GM18858 (cell line): ENCODE measurements around the gene MPZL1.
A peak's percentile ranks its signal among the peaks of the same experiment; 100 is the strongest.

Experiments used
- ATAC-seq: cut with Tn5 transposase; IDR thresholded peaks from one replicate; pipeline ENCODE4 v1.9.1; 2021; ENCODE audit not compliant: unreplicated experiment

Gene MPZL1

DNA sequence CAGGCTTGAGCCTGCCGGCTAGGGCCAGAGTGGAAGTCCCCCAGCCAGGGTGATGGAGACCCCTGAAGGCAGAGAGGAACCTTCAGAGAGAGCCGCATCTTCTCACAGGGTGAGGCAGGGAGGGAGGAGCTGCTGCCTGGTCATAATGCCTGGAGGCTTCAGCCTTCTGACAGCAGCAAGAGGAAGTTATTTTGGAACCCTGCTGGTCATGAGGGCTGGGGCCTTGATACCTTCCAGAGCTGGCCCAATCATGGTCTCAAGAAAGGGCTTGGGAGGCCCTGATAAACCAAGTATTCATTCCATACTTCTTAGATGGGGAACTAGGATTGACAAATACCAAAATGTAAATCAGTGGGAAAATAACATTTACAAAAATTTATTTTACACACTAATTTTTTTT is 26.6 kb upstream of the MPZL1 start:
- ATAC-seq = no peak

DNA sequence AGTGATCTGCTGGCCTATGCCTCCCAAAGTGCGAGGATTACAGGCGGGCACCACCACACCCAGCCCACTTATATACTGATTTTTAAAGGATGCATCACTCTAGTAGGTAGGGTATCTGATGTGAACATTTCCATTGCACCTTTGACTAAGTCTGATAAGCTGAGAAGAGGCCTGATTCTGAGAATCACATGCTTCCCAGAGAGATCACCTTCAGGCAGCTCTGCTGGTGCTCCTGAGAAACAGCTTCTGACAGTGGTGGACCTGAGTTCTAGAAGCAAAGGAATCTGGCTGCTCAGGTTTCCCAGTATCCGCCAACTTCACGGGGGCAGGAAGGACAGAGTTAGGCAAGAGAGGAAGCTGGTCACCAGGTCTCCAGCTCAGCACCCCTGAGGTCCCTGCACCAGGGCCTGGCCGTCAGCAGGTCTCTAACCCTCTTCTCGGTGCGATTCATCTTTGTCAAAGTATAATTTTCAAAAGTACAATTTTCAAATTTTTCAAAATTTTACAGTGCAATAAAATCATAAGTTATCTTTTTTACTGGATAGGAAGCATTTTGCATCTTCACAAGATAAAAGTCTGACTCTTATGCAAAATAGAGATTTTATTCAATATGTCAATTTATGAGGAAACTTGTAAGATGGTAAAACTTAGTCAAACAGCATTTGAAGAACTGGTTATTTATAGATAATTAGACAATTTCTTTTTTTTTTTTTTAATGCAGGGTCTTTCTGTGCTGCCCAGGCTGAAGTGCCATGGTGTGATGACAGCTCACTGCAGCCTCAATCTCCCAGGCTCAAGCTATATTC is 25.8 kb upstream of the MPZL1 start:
- no peak for ATAC-seq

GRCh38 chr1:167697667-167698141 is 24.1 kb upstream of the MPZL1 start:
- ATAC-seq = no peak

DNA sequence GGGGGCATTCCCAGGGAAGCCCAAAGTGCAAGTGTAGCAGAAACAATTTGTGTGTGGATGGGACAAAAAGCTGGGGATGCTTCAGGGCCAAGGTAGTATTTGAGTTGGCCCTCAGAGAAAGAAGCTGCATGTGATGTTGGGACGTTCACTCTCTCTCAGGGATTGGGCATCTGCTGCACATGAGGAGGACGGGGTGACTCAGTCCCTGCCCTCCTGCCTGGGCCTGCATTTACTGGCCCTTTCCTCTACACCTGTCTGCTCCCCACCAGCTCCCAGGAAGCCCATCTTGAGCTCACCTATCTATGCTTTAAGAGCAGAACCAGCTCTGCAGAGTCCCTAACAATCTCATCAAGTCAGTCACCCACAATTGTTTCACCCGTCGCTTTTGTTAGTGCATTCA is 23.5 kb upstream of the MPZL1 start:
- ATAC-seq = no peak

- no peak for ATAC-seq
Observed at GRCh38 chr1:167701510-167701909, 20.3 kb upstream of the MPZL1 start.

DNA sequence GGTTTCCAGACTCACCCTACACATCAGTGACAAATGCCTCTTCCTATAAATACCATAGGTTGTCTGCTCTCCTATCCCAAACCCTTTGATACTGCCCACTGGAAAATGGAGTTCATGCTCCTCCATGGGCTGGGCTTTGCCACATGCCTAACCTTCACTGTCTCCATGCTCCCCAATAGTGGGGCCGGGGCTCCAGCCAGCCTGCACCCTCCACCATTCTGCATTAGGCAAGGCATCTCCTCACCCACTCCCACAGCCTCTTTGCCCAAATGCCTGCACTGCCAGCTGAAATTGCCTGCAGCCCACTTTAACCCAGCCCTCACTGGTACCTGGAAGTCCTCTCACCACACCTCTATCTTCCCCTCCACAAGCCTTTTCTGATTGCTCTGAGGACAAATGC is 18.2 kb upstream of the MPZL1 start:
- no peak for ATAC-seq

- ATAC-seq = no peak
Observed at GRCh38 chr1:167704715-167705114, 17.1 kb upstream of the MPZL1 start.

DNA sequence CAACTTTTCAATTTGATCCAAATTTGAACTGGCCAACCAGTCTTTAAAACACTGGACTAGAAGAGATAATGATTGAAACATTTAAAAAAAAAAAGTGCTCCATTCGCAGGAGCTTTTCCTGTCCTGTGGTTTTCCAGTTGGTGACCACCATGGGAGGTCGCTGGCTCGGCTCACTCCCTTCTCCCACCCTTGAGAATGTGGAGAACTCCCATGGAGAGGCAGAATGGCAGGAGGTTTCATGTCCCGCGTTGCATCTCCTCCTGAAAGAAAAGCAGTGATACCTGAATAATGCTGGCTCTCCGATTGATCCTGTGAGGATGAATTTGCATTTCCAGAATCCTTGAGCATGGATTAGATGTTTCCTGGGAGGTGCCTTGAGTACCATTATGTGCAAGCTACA is 16.5 kb upstream of the MPZL1 start:
- no peak for ATAC-seq

DNA sequence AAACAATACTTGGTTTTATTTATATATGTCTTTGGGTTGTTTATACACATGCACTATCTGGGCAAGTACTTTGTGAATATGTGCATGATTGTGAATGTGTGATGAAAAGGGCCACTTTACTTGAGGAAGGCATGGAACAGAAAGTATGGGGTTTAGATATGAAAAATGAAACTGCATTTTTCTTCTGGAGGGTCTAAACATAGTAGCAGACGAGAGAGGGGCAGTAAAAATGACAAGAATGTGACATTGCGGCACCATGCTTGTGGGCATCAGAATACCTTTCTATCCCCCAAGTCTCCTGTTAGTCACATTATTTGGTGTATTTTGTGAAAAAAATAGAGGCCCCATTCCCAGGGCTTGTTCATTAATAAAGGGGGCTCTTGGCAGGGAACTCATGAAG is 15.4 kb upstream of the MPZL1 start:
- no peak for ATAC-seq

DNA sequence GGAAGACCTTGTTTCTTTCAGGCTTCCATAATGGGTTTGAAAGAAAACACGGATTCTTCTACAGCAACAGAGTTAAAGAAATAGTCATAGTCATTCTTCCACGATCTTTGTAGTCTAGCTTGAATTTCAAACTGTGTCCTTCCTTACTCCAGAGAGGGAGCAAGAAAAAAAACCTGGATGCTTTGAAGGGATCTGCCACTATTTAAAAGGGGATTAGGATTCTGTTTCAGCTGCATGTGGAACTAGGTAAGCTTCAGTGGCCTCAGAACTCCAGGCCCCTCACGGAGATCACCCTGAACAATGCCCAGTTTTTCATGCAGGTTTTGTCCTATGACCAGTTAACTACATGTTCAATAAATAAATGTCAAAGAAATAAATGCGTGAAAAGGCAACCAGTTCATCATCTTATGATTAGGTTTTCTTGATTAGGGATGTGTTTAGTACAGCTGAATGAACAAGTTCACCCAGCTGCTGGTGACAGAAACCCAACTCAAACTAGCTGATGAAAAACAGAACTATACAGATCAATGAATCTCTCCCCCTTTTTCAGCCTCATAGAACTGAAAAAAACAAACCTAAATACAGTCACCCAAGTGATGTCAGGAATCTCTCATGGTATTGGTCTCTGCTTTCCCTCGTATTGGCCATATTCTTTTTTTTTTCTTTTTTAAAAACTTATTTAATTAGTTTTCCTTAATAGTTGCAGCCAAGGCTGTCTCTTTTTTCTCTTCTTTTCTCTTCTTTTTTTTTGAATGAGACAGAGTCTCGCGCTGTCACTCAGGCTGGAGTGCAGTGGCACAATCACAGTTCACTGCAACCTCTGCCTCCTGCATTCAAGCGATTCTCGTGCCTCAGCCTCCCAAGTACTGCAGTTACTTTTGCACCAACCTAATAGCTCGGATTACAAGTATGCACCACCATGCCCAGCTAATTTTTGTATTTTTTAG is 14.6 kb upstream of the MPZL1 start:
- peak; percentile 56 for ATAC-seq

GRCh38 chr1:167707942-167708341 is 13.8 kb upstream of the MPZL1 start:
- no peak for ATAC-seq

DNA sequence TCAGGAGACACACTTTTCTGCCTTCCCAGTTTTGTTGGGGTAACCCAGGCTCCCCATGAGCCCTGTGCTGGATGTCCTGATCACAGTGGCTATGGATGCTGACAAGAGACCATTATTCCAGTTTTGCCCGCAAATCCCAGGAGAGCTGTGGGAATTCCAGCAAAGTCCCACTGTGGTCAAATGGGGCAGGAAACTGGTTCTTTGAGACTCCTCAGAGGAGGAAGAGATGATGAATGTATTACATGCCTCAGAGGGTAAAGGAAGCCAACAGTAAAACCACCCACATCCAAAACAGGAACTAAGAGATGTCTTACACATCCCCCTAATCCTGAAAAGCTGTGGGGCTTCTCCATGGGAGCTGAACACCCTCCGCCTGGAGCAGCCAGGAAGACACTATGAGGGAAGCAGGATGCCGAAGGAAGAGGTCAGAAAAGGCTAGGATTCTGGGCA is 12.8 kb upstream of the MPZL1 start:
- ATAC-seq = no peak

- no peak for ATAC-seq
Observed at GRCh38 chr1:167710836-167711235, 10.9 kb upstream of the MPZL1 start.

DNA sequence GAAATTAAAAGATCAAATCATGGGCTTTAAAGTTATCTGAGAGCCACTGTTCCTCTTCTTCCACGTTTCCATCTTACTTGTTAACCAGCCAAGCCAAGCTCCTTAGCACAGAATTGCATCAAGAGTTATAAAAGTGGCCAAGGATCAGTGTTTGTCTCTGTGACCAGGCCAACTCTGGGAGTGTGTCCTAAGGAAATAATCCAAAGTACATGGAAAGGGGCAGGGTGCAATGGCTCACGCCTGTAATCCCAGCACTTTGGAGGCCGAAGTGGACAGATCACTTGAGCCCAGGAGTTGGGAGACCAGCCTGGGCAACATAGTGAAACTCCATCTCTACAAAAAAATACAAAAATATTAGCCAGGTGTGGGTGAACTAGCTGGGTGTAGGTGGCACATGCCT is 10.0 kb upstream of the MPZL1 start:
- no peak for ATAC-seq

DNA sequence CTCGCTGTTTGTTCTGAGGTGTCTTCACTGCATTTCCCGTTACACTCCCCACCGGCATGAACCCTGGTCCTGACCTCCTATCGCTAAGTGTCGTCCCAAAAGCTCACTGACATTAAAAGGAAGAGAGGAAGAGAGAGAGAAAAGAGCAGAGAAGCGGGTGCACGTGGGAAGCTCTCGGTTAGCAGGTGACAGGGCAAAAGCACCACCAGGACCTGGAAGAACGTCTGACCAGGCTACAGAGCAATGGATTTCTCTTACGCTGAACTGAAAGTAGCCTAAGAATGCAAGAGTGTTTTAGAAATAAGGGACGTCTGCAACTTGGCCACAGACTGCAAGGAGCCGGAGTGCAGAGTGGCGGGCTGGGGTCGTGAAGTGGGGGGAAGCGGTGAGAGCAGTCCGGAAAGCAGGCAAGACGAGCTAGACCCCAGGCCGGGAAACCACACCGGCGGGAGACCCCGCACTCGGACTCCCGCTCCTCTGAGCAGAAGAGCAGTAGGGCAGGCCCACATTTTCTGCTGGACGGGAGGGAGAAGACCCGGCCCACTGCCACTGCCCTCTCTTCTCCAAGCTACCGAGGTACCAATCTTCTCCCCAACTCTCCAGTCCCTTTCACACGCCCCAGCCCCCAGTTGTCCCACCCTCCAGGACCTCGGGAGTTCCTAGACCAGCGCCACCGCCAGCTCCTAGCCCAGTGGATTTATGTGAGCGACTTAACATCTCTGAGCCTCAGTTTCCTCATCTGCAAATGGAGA is 8.3 kb upstream of the MPZL1 start:
- no peak for ATAC-seq

DNA sequence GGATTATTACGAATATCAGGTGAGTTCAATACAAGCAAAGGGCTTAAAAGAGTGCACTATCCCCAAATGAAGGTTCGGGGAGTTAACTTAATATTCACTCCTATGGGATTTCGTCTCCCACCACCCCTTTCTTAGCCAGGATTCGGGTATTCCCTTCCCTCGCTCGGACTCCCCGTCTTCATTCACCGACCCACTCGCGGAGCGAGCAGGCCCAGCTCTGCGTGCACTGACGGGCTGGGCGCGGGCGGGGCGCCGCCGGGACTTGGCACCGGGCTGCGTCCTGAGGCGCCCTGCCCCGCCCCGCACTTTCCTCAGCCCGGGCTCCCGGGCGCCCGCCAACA is 7.7 kb upstream of the MPZL1 start:
- ATAC-seq = no peak

DNA sequence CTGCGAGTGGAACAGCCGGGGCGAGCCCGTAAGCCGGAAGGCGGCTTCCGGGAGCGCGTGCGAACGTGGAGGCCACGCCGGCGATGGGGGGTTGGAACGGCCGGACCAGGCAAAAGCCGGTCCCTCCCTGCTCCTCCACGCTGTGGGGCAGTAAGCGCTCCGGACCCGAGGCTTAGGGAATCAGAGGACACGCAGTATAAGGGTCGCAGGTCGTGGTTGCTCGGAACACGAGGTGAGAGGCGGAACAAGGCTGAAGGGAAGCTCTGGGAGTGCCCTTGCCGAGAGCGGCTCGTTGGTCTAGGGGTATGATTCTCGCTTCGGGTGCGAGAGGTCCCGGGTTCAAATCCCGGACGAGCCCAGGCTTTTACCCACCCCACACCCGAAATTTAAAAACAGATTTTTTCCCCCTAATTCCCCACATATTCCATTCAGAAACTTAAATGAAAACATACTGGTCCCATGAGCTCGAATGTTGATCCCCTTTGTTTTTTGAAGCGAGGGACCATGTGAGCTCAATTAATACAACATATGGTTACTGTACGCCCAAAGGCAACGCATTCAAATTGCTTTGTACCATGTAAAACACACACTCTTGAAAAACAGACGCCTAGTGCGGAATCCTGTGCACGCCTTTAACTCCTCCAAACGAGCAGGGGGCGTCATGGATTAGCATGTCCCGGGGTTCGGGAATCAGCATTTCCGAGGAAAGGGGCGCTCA is 7.2 kb upstream of the MPZL1 start:
- peak; percentile 34 for ATAC-seq

GRCh38 chr1:167715157-167715999 is 6.4 kb upstream of the MPZL1 start:
- peak; percentile 37 for ATAC-seq

GRCh38 chr1:167716000-167716271 is 5.8 kb upstream of the MPZL1 start:
- ATAC-seq = no peak

DNA sequence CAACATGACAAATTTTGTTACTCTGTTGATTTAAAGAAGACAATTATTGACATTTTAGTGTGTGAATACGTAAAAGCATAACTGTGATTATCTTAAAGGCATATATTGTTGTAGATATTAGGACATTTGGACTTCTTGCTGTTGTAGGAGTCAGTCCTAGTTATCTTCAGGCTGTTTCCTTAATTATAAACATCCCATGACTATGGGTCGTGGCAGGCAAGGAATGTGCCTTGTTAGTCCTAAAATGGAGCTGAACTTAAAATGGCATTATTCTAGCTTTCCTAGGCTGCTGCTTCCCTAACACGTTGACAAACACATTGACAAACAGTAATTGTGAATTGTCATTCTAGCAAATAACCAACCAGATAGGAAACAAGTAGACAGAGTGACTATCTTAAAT is 4.4 kb upstream of the MPZL1 start:
- no peak for ATAC-seq
